MM.1S (cell line): ENCODE measurements around the gene PITPNM3.

ENCODE experiments used
- CTCF ChIP-seq: fragments of 300-600 bp; sonication (generic); IDR thresholded peaks from 2 replicates; pipeline ENCODE4 v1.5.1; 2016; ENCODE audit warnings: antibody characterized with exemption, low read length, mixed read lengths
- EZH2 ChIP-seq: fragments of 300-600 bp; sonication (generic); optimal IDR thresholded peaks from 2 replicates; pipeline ENCODE3; 2017; ENCODE audit warnings: low read depth, mild to moderate bottlenecking, antibody characterized with exemption, low read length, mixed read lengths
- EZH2phosphoT487 ChIP-seq: fragments of 300-600 bp; sonication (generic); IDR thresholded peaks from 2 replicates; pipeline ENCODE4 v1.6.1; 2018; ENCODE audit warnings: antibody characterized with exemption, low read length

DNA sequence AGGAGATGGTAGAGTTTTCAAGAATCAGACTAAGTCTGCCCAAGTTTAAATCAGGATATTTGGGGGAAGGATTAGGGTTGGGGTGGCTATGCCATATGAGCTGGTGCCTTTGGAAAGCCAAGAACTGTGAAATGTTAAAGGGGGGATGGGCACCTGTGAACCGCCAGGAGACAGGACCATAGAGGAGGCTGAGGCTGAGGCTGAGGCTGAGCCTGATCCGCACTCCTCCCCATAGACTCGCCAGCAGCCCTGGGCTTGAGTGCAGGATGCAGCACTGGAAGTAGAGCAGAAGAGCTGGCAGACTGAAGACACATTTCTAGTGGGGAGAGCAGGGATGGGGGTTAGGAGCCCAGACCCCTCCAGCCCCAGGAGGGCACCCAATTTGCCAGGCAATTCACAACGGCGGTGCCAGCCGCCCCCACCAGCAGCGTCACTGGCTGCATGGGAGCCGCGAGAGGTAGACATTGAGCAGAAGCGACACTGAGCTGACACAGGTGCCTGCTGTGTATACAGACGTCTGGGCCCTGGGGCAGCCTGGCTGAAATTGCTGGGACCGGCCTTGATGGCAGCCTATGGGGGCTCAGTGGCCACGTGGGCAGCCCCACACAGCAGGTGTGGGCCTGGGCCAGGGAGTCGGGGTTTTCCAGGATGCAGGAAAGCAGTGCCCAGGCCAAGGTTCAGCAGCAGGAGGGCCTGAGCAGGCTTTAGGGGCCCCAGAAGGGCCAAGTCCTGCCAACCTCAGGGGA lies 102.9 kb downstream of the PITPNM3 start:
- no peak for TF ChIP-seq CTCF
- TF ChIP-seq EZH2: no peak
- TF ChIP-seq EZH2phosphoT487: no peak
